ENCODE results near the gene ZNF691.
A peak's percentile ranks its signal among the peaks of the same experiment; 100 is the strongest.

ZNF691 gene

DNA sequence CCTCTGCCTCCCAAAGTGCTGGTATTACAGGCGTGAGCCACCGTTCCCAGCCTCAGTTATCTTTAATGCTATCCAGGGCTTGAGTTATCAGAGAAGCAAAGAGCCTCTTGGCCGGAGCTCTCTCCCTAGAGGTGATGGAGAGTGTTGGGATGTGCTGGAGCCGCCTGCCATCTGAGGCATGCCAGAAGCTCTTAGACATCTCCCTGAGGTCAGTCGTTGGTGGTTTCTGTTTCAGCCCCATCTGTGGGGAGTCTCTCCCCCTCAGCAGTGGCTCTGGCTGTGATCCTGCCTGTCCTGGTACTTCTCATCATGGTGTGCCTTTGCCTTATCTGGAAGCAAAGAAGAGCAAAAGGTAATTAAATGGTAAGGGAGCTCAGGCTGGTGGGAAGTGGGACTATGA is 11.6 kb upstream of the ZNF691 start:
- Histone ChIP-seq H3K36me3 (ENCODE audit: control insufficient read depth, low read depth, low read length) (no peaks in the 10 kb centered on the region), H3K9ac (ENCODE audit: low read length) (no peak overlapping the region), H3K27me3 (ENCODE audit: control insufficient read depth, insufficient read depth, low read length) (no peaks in the 10 kb centered on the region)

DNA sequence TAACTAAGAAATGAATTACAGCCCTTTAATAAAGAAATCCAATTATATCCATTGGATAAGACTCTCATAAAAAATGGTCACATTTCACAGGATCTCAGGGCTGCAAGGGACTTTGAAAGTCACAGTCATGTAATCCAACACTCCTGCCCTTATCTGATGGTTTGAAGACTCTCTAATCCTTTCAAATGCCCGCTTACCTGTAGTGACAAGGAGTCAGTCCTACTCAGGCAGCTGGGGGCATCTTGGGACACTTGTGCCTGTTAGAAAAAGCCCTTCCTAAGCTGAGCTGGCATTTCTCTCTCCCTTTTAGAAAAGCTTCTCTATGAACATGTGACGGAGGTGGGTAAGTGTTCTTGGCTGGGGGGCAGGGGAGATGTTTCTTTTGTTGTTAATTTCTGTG is 11.0 kb upstream of the ZNF691 start:
- no peaks in the 10 kb centered on the region for H3K27me3 ChIP-seq (ENCODE audit: control insufficient read depth, insufficient read depth, low read length)
- H3K9me3 ChIP-seq (ENCODE audit: control insufficient read depth, low read depth, low read length): no peaks in the 10 kb centered on the region
- H3K4me1 ChIP-seq (ENCODE audit: control insufficient read depth, low read depth, low read length): no peaks in the 10 kb centered on the region
- H3K4me3 ChIP-seq (ENCODE audit: low read length): no peak overlapping the region
- no peak overlapping the region for H3K9ac ChIP-seq (ENCODE audit: low read length)
- no peak overlapping the region for H3K27ac ChIP-seq (ENCODE audit: low read length)
- H3K36me3 ChIP-seq (ENCODE audit: control insufficient read depth, low read depth, low read length): no peaks in the 10 kb centered on the region

More for the DNA sequence above, 11.6 kb upstream of the ZNF691 start:
- no peak overlapping the region for H3K4me3 ChIP-seq (ENCODE audit: low read length)
- no peaks in the 10 kb centered on the region for H3K4me1 ChIP-seq (ENCODE audit: control insufficient read depth, low read depth, low read length)
- no peak overlapping the region for H3K27ac ChIP-seq (ENCODE audit: low read length)
- H3K9me3 ChIP-seq (ENCODE audit: control insufficient read depth, low read depth, low read length): no peaks in the 10 kb centered on the region

DNA sequence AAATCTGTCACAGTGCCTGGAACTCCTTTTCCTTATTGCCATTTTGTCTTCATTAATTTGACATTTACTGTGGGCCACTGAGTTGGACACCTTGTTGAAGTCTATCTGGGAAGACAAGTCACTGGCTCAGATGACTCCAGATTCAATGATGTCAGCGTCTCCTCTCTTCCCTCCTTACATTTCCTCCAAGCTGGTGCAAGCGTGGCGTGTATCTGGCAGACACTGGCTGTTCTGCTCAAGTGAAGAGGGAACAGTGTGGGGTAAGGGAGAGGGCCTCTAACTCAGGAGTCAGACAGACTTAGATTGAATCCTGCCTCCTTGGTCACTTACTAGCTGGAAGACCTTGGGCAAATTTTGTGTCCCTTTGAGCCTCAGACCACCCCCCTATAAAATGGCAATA is 8.7 kb upstream of the ZNF691 start:
- H3K4me3 ChIP-seq (ENCODE audit: low read length): no peak overlapping the region
- no peaks in the 10 kb centered on the region for H3K9me3 ChIP-seq (ENCODE audit: control insufficient read depth, low read depth, low read length)
- H3K27ac ChIP-seq (ENCODE audit: low read length): no peak overlapping the region
- H3K27me3 ChIP-seq (ENCODE audit: control insufficient read depth, insufficient read depth, low read length): no peaks in the 10 kb centered on the region
- no peaks in the 10 kb centered on the region for H3K4me1 ChIP-seq (ENCODE audit: control insufficient read depth, low read depth, low read length)
- no peaks in the 10 kb centered on the region for H3K36me3 ChIP-seq (ENCODE audit: control insufficient read depth, low read depth, low read length)
- no peak overlapping the region for H3K9ac ChIP-seq (ENCODE audit: low read length)

DNA sequence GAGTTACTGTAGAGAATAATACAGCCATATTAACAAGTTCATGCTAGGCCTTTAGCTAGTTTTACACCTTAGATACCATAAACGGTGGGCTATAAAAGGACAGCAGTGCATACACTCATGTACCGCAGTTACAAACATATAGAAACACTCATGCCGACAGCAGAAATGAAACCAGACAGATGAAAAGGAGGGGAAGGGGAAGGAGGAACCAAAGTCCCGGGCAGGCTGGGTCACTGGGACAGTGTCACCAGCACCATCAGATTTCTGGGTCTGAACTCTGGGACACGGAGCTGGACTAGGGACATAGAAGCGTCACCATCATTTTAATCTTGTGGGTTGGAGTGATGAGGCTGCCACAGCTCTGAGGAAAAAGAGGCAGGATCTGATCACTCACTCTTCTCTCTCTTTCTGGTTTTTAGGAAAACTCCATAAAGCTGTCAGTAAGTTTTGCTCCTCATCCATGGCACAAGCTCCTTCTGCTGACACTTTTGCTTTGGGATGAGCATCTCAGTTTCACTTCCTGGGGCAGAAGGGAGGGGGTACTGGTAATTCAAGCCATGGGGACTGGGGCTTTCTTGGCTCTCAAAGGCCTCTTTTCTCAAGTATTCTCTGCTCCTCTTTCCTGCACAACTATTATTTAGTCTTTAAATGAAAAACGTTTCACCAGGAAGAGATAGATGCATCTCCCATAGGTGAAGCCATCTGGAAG is 7.8 kb upstream of the ZNF691 start:
- H3K4me1 ChIP-seq (ENCODE audit: control insufficient read depth, low read depth, low read length): no peaks in the 10 kb centered on the region
- no peaks in the 10 kb centered on the region for H3K36me3 ChIP-seq (ENCODE audit: control insufficient read depth, low read depth, low read length)
- no peak overlapping the region for H3K9ac ChIP-seq (ENCODE audit: low read length)
- H3K27ac ChIP-seq (ENCODE audit: low read length): no peak overlapping the region
- no peaks in the 10 kb centered on the region for H3K27me3 ChIP-seq (ENCODE audit: control insufficient read depth, insufficient read depth, low read length)
- no peak overlapping the region for H3K4me3 ChIP-seq (ENCODE audit: low read length)
- H3K9me3 ChIP-seq (ENCODE audit: control insufficient read depth, low read depth, low read length): no peaks in the 10 kb centered on the region

DNA sequence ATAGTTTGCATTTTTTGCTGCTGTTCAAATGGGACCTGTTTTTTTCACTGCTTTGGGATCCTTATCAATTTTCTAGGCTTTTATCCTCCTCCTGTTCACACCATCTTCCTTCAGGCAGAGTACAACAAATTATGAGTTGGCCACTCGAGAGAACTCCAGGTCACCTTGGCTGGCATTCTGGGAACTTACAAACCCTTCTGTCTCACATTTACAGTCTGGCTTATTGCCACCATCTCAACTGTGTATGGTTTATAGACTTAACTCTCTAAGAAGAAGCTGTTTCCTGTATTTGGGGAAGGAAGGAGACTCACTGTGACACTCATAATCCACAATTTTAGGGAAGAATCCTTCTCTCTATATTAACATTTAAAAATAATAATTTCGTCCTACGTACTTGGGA is 5.4 kb upstream of the ZNF691 start:
- Histone ChIP-seq H3K36me3 (ENCODE audit: control insufficient read depth, low read depth, low read length) (no peaks in the 10 kb centered on the region), H3K27me3 (ENCODE audit: control insufficient read depth, insufficient read depth, low read length) (no peaks in the 10 kb centered on the region), H3K27ac (ENCODE audit: low read length) (no peak overlapping the region), H3K9ac (ENCODE audit: low read length) (no peak overlapping the region), H3K9me3 (ENCODE audit: control insufficient read depth, low read depth, low read length) (no peaks in the 10 kb centered on the region), H3K4me1 (ENCODE audit: control insufficient read depth, low read depth, low read length) (no peaks in the 10 kb centered on the region), H3K4me3 (ENCODE audit: low read length) (no peak overlapping the region)

DNA sequence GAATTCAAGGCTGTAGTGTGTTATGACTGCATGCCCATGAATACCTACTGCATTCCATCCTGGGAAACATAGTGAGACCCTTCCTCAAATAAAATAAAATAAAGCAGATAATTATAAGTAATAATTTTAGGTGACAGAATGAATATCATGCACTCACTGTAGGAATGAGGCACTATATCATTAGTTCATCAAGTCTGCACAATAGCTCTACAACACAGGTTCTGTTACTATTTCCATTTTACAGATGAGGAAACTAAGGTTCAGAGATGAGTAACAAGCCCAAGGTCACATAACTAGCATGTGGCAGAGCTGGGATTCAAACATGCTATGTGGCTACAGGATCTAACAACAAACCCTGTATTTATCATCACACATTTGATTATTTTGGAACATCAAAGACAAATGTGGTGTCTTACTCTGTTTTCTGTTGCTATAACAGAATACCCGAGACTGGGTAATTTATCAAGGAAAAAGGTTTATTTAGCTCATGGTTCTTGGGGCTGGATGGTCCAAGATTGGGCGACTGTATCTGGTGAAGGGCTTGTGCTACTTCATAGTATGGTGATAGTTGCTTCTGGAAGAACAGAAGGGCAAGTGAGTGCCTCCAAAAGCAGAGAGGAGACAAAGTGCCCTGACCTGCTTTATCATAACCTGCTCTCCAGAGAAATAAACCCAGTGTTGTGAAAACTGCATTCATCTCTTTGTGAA is 4.8 kb upstream of the ZNF691 start:
- H3K4me1 ChIP-seq (ENCODE audit: control insufficient read depth, low read depth, low read length): no peaks in the 10 kb centered on the region
- H3K27ac ChIP-seq (ENCODE audit: low read length): no peak overlapping the region
- no peak overlapping the region for H3K9ac ChIP-seq (ENCODE audit: low read length)
- no peaks in the 10 kb centered on the region for H3K36me3 ChIP-seq (ENCODE audit: control insufficient read depth, low read depth, low read length)
- H3K27me3 ChIP-seq (ENCODE audit: control insufficient read depth, insufficient read depth, low read length): no peaks in the 10 kb centered on the region
- H3K4me3 ChIP-seq (ENCODE audit: low read length): no peak overlapping the region
- H3K9me3 ChIP-seq (ENCODE audit: control insufficient read depth, low read depth, low read length): no peaks in the 10 kb centered on the region

DNA sequence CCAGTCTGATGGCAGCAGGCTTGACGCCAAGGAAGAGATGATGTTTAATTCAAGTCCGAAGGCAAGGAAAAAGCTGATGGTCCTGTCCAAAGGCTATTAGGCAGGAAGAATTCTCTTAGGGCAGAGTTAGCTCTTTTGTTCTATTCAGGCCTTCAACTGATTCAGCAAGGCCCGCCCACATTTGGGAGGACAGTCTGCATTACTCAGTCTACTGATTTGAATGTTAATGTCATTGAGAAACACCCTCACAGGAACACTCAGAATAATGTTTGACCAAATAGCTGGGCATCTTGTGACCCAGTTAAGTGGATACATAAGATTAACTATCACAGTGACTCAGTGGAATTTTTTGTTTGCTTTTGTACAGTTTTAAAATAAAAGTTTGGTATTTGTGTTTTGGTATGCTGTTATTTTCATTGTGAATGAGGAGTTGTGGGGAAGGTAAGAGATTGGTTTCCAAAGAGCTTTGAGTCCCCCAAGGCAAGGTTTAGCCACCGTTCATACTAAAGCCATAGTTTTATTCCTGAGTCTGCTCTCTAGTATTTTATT is 1.7 kb upstream of the ZNF691 start:
- no peak overlapping the region for H3K9ac ChIP-seq (ENCODE audit: low read length)
- no peak overlapping the region for H3K27ac ChIP-seq (ENCODE audit: low read length)
- peaks cover 12% of the 10 kb centered on the region for H3K4me1 ChIP-seq (ENCODE audit: control insufficient read depth, low read depth, low read length)
- peaks cover under 1% of the 10 kb centered on the region for H3K36me3 ChIP-seq (ENCODE audit: control insufficient read depth, low read depth, low read length)
- no peak overlapping the region for H3K4me3 ChIP-seq (ENCODE audit: low read length)
- no peaks in the 10 kb centered on the region for H3K27me3 ChIP-seq (ENCODE audit: control insufficient read depth, insufficient read depth, low read length)
- no peaks in the 10 kb centered on the region for H3K9me3 ChIP-seq (ENCODE audit: control insufficient read depth, low read depth, low read length)

DNA sequence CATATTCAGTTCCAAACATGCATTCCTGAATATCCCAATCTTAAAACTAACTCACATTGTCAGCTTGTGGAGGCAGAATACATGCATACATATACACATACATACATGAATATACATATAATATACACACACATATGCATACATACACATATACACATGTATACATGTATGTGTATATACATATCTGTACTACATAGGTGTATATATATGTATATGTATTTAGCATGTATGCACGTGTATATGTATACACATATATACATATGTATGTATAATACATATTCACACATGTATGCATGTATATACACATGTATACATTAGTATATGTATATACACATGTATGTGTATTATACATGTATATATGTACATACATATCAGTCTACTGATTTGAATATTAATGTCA is 1.2 kb upstream of the ZNF691 start:
- Histone ChIP-seq H3K27me3 (ENCODE audit: control insufficient read depth, insufficient read depth, low read length) (no peaks in the 10 kb centered on the region), H3K4me1 (ENCODE audit: control insufficient read depth, low read depth, low read length) (peaks cover 12% of the 10 kb centered on the region), H3K4me3 (ENCODE audit: low read length) (peak overlapping the region; percentile 68)

DNA sequence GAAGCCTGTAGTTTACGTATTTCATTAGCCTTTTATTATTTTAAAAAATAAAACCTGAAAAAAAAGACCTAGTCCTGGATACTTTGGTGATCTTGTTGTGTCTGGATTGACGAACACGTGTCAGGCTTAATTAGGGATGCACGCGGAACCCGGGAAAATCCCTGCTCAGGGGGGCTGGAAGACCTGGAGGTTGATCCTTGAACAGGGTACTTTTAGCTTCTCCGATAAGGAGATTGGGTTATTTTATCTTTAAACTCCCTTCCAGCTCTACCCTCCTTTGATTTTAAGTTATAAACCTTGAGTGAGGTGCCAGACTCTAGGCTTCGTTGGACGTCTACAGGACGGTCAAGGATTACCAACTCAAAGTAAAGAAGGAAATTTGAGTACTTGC is 552 bp upstream of the ZNF691 start:
- Histone ChIP-seq H3K27ac (ENCODE audit: low read length) (no peak overlapping the region), H3K9me3 (ENCODE audit: control insufficient read depth, low read depth, low read length) (no peaks in the 10 kb centered on the region), H3K36me3 (ENCODE audit: control insufficient read depth, low read depth, low read length) (peaks cover 11% of the 10 kb centered on the region), H3K27me3 (ENCODE audit: control insufficient read depth, insufficient read depth, low read length) (no peaks in the 10 kb centered on the region), H3K4me1 (ENCODE audit: control insufficient read depth, low read depth, low read length) (peaks cover 12% of the 10 kb centered on the region), H3K4me3 (ENCODE audit: low read length) (peak overlapping the region; percentile 68), H3K9ac (ENCODE audit: low read length) (peak overlapping the region; percentile 48)

More for the DNA sequence above, 1.2 kb upstream of the ZNF691 start:
- Histone ChIP-seq H3K27ac (ENCODE audit: low read length) (no peak overlapping the region), H3K9ac (ENCODE audit: low read length) (no peak overlapping the region), H3K9me3 (ENCODE audit: control insufficient read depth, low read depth, low read length) (no peaks in the 10 kb centered on the region), H3K36me3 (ENCODE audit: control insufficient read depth, low read depth, low read length) (peaks cover 4% of the 10 kb centered on the region)

DNA sequence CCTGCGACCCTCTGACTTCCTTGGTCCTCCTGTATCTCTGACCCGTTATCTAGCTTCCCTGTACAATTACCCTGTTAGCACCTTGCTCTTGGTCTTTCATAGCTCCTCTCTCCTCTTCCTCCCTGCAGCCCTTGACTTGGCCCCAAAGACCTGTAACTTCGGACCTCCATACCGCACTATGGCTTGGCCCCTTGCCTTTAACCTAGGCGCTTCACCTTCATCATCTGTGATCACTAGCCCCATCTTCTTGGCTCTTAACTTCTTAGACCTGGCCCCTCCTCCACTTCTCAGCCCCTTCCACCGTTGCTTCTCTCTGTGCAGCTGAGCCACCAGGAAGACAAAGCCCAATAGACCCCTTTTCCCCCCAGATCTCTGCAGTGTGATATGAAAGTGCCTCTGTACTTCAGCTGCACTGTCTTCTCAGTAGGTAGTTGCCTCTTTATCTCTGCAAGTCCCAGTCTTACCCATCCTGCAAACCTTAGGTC is 740 bp downstream of the ZNF691 start:
- no peaks in the 10 kb centered on the region for H3K27me3 ChIP-seq (ENCODE audit: control insufficient read depth, insufficient read depth, low read length)
- H3K9ac ChIP-seq (ENCODE audit: low read length): peak overlapping the region; percentile 77
- peaks cover 23% of the 10 kb centered on the region for H3K36me3 ChIP-seq (ENCODE audit: control insufficient read depth, low read depth, low read length)
- peaks cover 12% of the 10 kb centered on the region for H3K4me1 ChIP-seq (ENCODE audit: control insufficient read depth, low read depth, low read length)
- H3K9me3 ChIP-seq (ENCODE audit: control insufficient read depth, low read depth, low read length): no peaks in the 10 kb centered on the region
- H3K27ac ChIP-seq (ENCODE audit: low read length): no peak overlapping the region
- peak overlapping the region; percentile 68 for H3K4me3 ChIP-seq (ENCODE audit: low read length)

DNA sequence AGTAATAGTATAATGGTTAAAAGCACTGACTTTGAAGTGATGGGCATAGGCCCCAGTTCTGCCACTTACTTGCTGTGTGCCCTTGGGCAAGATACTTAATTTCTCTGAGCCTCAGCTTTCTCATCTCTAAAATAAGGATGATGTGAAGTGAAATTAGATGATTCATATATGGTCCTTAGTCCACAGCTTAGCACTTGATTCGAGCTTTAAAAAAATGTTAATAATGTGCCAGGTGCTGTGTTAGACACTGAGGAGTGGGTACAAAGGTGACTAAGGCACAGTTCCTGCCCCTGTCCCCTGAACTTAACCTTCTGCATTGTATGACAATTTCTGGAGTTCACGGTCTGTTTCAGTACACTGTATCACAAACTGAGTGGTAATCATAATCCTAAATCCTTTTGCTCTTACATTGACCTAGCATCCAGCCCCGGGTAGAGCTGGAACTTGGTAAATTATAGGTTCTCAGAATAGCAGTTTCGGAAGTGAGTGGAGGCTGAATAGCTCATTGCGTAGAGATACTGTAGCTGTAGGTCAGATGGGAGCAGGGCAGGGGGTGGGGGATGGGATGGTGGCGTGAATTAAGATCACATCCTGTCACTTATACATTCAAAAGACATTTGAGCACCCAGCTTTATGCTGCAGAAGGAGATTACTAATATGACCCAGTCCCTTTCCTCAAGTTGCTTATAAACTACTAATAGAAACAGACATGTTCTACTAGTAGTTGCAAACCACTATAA is 1.5 kb downstream of the ZNF691 start:
- Histone ChIP-seq H3K9ac (ENCODE audit: low read length) (peak overlapping the region; percentile 77), H3K4me1 (ENCODE audit: control insufficient read depth, low read depth, low read length) (peaks cover 12% of the 10 kb centered on the region), H3K36me3 (ENCODE audit: control insufficient read depth, low read depth, low read length) (peaks cover 27% of the 10 kb centered on the region), H3K4me3 (ENCODE audit: low read length) (peak overlapping the region; percentile 68), H3K27me3 (ENCODE audit: control insufficient read depth, insufficient read depth, low read length) (no peaks in the 10 kb centered on the region), H3K9me3 (ENCODE audit: control insufficient read depth, low read depth, low read length) (no peaks in the 10 kb centered on the region), H3K27ac (ENCODE audit: low read length) (no peak overlapping the region)

All from iPS-18a (cell line).